WTC11 (cell line): ENCODE measurements around the gene COL25A1.

Experiments used
- CTCF ChIP-seq: fragments of 200-600 bp; IDR thresholded peaks from 2 replicates; pipeline ENCODE4 v1.8.0; 2022; ENCODE audit warnings: antibody characterized with exemption
- IRF1 ChIP-seq: sonication (generic); formaldehyde crosslinking; IDR thresholded peaks from 2 replicates; pipeline ENCODE4 v1.8.0; 2023; ENCODE audit warnings: missing genetic modification reagents

GRCh38 chr4:109323348-109323747, 20.9 kb upstream of the COL25A1 start:
- no peak for TF ChIP-seq CTCF
- TF ChIP-seq IRF1 (CRISPR knock-in tag) = no peak
